Dedifferentiated amniotic fluid mesenchymal stem cell (primary cell): ENCODE data around the gene VAV2.

Source experiments
- DNase-seq: peaks from one replicate; pipeline ENCODE4 v3.0.0-alpha.2; 2016; ENCODE audit errors: extremely low spot score

VAV2 gene

GRCh38 chr9:133782157-133783130, 209.7 kb downstream of the VAV2 start:
- peak; percentile 15 for DNase-seq

- DNase-seq = no peak
These were observed 210.3 kb downstream of the VAV2 start for GRCh38 chr9:133781828-133782135.

- no peak for DNase-seq
These were observed 210.9 kb downstream of the VAV2 start for GRCh38 chr9:133780962-133781827.

GRCh38 chr9:133780404-133780945, 211.6 kb downstream of the VAV2 start:
- DNase-seq = no peak

GRCh38 chr9:133779516-133780403, 212.4 kb downstream of the VAV2 start:
- no peak for DNase-seq

- no peak for DNase-seq
These were observed 213.0 kb downstream of the VAV2 start for GRCh38 chr9:133779081-133779480.

GRCh38 chr9:133778336-133779013, 213.6 kb downstream of the VAV2 start:
- DNase-seq = no peak

- no peak for DNase-seq
These were observed 214.3 kb downstream of the VAV2 start for GRCh38 chr9:133777871-133778270.

- no peak for DNase-seq
These were observed 214.9 kb downstream of the VAV2 start for GRCh38 chr9:133777068-133777791.

- no peak for DNase-seq
These were observed 215.9 kb downstream of the VAV2 start for GRCh38 chr9:133775951-133776905.

- no peak for DNase-seq
These were observed 216.8 kb downstream of the VAV2 start for GRCh38 chr9:133775291-133775690.

GRCh38 chr9:133774799-133775198, 217.3 kb downstream of the VAV2 start:
- no peak for DNase-seq

- DNase-seq = no peak
These were observed 218.1 kb downstream of the VAV2 start for GRCh38 chr9:133773889-133774655.

- DNase-seq = no peak
These were observed 219.5 kb downstream of the VAV2 start for GRCh38 chr9:133772581-133772980.

GRCh38 chr9:133771486-133772482, 220.3 kb downstream of the VAV2 start:
- DNase-seq = no peak

GRCh38 chr9:133770076-133770777, 221.9 kb downstream of the VAV2 start:
- DNase-seq = no peak
